ENCODE measurements around the gene ZBTB7C.
"Not testable (repeated sequence)": the region's sequence is repeated elsewhere in the genome, so short reads cannot be mapped to it uniquely, and the experiment has no call there.

The ZBTB7C gene

DNA sequence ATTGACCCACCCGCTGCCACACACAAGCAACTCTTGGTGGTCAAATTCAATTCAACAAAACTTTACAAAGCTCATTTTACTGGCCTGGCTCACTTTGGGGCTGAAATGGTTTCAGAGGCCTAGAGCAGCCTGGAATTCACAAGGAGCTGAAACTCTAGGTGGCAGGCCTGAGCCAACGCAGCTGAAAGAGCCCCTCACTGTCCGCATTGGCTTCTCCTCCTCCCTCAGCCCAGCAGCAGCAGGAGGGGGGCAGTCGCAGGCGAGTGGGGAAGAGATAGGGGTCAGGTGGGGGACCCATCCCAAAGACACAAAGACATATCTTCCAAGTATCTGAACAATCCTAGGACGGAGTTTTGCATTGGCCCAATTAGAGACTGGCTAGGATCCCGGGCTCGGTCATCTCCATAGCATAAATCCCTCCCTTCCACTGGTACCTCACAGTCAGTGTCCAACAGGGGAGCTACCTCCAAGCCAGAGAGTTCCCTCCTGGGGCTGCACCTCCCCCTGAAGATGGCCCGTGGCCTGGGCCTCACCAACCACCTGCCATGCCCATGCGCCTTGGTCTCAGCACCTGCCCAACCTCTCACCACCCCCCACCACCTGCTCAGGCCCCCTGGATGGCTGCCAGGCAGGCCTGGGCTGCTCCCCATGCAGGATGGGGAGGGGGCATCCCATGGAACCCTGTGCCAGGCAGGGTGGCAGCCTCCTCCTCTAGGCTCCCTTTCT lies 113.4 kb downstream of the ZBTB7C start:
- DNase-seq (ENCODE audit: low read depth), result no peak

DNA sequence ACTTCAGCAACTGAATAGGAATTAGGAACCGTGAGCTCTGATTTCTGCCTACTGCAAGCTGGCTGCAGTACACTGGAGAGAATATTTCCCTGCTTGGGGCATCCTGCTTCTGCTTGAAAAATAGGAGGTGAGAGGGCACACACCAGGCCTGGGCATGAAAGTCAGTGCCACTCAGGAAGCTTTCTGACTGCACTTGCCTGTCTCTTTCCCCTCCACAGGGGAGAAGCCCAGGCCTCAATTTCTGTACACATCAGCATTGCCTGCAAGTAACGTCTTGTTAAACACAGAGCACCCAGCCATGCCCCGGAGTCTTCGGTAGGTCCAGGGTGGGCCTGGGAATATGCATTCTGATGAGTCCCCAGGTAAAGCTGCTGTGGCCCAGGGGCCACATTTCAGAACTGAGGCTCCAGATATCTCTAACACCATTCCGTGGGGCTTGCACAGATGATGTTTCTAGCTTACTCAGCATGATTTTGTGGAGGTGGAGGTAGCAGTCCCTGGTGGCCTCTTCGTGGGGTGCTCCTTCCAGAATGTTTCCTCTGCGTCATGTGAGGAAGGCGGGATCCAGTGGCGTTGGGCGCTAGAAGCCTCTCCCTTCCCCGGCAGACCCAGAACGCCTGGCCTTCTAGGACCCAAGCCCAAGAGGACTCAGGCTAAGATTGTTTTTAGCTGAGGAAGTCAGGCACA lies 114.1 kb downstream of the ZBTB7C start:
- DNase-seq (ENCODE audit: low read depth), result no peak

GRCh38 chr18:48293954-48294898 lies 115.0 kb downstream of the ZBTB7C start:
- no peak for DNase-seq (ENCODE audit: low read depth)

GRCh38 chr18:48292782-48293424 lies 116.3 kb downstream of the ZBTB7C start:
- no peak for DNase-seq (ENCODE audit: low read depth)

DNA sequence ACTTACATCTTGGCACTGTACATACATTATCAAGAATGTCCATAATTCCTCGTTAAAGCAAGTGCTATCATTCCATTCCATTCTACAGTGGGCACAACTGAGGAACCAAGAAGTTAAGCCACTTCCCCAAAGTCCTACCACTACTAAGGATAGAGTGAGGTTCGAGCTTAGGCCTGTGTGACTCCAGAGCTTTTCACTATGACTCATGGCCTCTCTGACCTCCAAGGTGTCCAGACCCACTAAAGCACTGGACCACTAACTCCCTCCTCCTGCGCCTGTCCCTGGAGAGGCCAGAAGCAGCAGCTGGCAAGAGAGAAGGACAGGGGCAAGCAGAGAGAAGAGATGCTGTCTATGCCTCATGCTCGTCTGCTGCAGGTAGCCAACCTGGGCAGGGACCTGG lies 117.0 kb downstream of the ZBTB7C start:
- DNase-seq (ENCODE audit: low read depth), result no peak

DNA sequence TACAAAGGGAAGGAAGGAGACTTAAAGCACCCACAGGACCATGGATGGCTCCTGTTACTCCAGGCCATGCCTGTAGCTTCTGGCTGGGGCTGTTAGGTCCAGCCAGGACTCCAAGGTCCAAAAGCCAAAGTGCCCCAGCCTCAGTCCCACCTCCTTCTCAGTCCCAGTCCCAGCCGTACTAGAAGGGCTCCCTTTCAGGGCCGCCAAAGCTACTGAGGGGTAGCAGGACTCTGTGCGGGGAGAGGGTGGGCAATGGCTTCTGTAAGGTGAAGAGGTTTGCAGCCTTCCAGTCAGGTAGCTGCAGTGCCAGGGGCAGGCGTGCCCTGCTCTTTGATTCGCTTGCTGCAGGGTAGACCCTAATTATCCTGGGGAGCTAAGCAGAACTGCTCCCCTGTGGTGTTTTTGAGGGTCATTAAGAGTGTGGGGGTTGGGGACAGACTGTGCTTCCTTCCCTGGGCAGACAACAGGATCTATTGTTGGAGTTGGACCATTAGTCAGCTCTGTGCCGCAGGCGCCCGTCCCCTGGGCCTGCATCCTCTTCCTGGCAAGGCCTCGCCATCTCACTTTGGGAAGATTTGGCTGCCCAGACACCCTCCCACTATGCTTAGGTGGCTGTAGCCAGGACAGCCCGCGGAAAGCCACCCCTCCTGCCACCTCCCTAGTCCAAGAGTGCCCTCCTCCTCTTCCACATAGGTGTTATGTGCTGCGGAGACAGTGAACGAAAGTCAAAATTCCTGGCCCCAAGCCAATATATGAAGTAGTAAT lies 118.8 kb downstream of the ZBTB7C start:
- no peak for DNase-seq (ENCODE audit: low read depth)

DNA sequence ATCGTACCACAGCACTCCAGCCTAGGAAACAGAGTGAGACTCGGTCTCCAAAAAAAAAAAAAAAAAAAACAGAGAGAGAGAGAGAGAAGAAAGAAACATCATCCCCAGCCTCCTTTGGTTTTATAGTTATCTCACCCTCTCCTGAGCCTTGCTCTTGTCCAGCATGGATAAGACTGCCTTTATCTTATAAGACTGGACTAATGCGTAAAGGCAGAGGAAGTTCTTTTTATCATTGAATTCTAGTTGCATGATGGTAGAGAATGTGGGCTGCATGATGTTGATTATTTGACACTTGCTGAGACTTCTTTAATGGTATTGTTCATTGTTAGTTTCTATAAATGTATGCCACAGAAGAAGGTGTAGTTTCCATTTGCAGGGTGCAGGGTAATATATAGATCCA lies 124.4 kb downstream of the ZBTB7C start:
- DNase-seq (ENCODE audit: low read depth), result no peak

DNA sequence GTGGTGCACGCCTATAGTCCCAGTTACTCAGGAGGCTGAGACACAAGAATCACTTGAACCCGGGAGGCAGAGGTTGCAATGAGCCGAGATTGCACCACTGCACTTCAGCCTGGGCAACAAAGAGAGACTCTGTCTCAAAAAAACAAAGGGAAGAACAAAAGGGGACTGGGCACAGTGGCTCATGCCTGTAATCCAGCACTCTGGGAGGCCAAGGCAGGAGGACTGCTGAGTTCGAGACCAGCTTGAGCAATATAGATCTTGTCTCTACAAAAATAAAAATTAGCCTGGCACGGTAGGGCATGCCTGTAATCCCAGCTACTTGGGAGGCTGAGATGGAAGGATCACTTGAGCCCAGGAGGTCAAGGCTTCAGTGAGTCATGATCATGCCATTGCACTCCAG lies 125.2 kb downstream of the ZBTB7C start:
- not testable (repeated sequence) for DNase-seq (ENCODE audit: low read depth)

GRCh38 chr18:48281460-48281859 lies 127.7 kb downstream of the ZBTB7C start:
- DNase-seq (ENCODE audit: low read depth), result not testable (repeated sequence)

- no peak for DNase-seq (ENCODE audit: low read depth)
Observed at GRCh38 chr18:48279312-48279711, 129.9 kb downstream of the ZBTB7C start.

DNA sequence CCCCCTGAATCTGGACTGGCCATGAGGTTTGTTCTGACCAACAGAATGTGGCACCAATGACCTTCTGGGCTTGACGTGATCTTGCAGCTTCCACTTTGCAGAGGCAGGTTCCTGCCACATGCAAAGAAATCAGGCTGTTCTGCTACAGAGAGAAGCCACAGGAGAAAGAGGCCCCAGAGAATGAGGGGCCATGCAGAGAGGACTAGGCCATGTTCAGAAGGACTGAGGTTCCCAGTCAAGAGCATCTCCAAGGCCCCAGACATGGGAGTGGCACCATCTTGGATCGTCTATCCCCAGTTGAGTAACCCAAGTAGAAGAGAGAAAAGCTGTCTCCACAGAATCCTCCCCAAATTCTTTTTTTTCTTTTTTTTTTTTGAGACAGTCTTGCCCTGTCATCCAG lies 131.1 kb downstream of the ZBTB7C start:
- DNase-seq (ENCODE audit: low read depth), result no peak

- no peak for DNase-seq (ENCODE audit: low read depth)
Observed at GRCh38 chr18:48274301-48274700, 134.9 kb downstream of the ZBTB7C start.

DNA sequence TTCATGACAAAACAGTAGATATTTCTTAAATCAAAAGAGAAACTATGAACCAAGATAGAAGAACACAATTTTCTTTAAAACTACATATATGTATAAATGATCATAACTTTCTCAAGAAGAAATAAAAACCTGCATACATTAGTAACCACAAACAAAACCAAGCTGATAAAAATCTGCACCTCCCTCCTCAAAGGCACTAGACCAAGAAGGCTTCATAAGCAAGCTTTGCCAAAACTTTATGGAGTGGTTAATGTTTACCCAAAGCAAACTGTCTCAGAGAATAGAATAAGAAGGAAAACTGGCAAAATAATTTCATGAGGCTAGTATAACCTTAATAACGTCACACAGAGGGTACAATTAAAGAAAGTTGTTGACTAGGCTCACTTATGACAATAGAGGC lies 138.3 kb downstream of the ZBTB7C start:
- no peak for DNase-seq (ENCODE audit: low read depth)

- no peak for DNase-seq (ENCODE audit: low read depth)
Observed at GRCh38 chr18:48265328-48265727, 143.9 kb downstream of the ZBTB7C start.

- no peak for DNase-seq (ENCODE audit: low read depth)
Observed at GRCh38 chr18:48263914-48264902, 145.0 kb downstream of the ZBTB7C start.

DNA sequence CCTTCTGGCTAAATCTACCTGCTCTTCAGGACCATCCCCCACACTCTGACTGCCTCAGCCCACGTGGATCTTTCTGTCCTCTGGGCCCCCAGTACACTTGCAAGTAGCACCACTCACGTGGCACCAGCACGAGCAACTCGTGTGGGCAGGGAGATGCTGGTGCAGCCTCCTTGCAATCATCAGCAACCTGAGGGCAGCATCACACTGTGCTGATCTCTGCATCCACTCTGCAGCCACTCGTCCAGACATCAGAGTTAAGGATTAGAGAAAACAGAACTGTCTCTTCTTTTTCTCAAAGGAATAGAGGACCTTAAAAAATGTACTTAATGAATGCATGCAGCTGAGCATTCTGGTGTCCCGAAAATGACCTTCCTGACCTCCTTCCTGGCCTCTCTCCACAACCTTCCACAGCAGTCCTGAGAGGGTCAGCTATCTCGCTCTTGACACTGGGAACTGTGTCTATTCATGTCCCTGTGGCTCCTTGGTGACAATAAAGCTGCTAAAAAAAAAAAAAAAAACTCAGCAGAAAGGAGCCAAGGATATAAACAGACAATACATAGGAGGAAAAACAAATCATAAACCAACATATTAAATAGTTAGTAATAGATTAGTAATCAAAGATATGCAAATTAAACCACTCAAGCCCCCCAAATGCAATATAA lies 145.9 kb downstream of the ZBTB7C start:
- DNase-seq (ENCODE audit: low read depth), result no peak

DNA sequence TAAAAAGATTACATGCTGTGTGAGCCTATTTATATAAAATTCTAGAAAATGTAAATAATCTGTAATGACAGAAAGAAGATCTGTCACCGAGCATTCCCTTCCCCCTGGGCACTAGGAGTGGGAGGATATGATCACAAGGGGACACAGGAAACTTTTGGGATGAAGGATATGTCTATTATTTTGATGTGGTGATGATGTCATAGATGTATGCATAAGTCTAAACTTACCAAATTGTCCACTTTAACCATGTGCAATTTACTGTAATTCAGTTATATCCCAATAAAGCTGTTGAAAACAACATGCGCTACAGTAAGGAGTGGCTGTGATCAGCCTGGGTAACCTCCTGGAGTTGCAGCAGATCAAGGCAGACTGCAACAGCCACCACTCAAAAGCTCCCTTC lies 148.9 kb downstream of the ZBTB7C start:
- DNase-seq (ENCODE audit: low read depth), result no peak

GRCh38 chr18:48256848-48257247 lies 152.3 kb downstream of the ZBTB7C start:
- no peak for DNase-seq (ENCODE audit: low read depth)

DNA sequence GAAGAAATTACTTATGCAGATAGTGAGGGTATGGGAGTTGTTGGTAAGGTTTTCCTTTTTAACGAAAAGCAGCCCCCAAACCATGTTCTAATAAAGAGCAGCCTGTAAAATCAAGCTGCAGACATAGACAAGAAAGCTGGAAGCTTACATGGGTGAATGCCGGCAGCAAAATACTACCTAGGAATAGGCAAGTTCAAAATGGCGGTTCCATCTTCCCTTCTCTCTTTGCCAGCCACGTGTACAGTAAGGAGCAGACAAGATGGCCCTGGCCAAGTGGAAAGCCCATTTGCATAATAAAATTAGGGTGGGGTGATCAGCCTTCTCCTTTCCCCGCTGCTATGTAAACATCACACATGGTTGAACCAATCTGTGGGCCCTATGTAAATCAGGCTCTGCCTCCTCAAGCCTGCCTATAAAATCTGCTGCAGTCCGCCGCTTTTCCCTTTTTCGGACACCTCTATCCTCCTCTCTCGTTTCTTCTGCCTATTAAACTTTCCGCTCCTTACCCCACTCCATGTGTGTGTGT lies 155.0 kb downstream of the ZBTB7C start:
- no peak for DNase-seq (ENCODE audit: low read depth)

Measured in activated gamma-delta T cell treated with anti-CD3 and anti-CD28 coated beads, Interleukin-2, amount 50 U/mL, for 16 hours (primary cell).